HS-5 (cell line): ENCODE data around the gene CEACAM20.
"Not testable (repeated sequence)": the region's sequence is repeated elsewhere in the genome, so short reads cannot be mapped to it uniquely, and the experiment has no call there.

Experiments used
- DNase-seq: peaks from one replicate; pipeline ENCODE4 v3.0.0-alpha.2; 2012; ENCODE audit warnings: low read depth

CEACAM20 gene

GRCh38 chr19:44548736-44549135 is 19.3 kb upstream of the CEACAM20 start:
- peak; percentile 62 for DNase-seq

DNA sequence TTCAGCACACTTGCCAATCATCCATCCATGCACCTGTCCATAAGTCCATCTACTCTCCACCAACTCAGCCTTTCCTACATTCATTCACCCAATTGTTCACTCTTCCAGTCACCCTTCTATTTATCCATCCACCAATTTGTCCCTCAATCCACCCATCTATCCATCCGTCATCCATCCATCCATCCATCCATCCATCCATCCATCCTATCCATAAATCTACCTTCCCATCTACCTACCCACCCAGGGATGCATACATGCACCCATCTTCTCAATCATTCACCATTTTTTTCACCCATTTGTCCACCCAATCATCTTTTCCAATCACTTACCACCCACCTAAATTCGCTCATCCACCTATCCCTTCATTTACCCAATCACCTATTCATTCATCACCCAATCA is 14.6 kb upstream of the CEACAM20 start:
- no peak for DNase-seq

DNA sequence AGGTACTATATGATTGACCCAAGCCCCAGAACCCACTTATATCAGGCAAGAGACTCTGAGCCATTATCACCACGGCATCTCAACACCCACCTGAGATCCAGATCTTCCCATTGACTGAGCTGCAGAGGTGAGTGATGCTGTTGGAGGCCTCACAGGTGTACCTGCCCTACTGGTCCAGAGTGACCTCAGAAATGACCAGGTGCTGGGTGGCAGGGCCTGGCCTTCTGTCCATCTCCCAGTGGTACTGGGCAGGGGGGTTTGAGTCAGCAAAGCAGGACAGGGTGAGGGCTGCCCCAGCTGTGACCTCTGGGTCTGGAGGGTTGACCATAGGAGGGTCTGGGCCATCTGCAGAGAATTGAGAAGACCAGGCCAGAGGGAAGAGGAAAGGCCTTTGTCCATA is 13.2 kb upstream of the CEACAM20 start:
- DNase-seq = no peak

GRCh38 chr19:44540736-44541135 is 11.3 kb upstream of the CEACAM20 start:
- no peak for DNase-seq

DNA sequence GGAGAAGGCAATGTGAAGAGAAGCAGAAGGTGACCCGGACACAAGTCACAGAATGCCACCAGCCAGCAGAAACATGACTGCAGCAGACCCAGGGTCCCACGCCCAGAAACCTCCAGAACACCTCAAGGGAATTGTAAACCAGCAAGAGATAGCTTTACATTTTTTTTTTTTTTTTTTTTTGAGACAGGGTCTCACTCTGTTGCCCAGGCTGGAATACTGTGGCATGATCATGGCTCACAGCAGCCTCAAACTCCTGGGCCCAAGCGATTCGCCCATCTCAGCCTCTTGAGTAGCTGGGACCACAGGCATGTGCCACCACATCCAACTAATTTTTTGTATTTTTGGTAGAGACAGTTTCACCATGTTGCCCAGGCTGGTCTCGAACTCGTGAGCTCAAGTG is 10.5 kb upstream of the CEACAM20 start:
- DNase-seq = no peak

- DNase-seq = peak; percentile 32
Observed at GRCh38 chr19:44539236-44539826, 9.9 kb upstream of the CEACAM20 start.

- not testable (repeated sequence) for DNase-seq
Observed at GRCh38 chr19:44535361-44535760, 5.9 kb upstream of the CEACAM20 start.

DNA sequence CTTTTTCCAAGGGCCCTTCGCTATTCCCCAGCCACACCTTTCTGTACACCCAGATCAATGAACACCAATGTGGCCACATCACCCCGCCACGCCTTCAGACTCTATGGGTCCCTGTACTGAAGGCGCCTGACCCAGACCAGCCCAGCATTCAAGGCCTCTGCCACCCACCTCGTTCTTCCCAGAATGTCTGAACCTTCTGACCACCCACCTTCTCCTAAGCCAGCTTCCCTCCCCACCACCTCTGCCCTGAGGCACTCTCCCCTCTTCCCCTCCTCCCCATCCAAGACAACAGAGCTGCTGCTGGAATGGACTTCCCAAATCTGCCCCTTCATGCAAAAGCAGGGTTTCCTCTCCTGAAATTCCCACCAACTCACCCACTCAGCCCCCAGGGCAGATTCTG is 3.3 kb upstream of the CEACAM20 start:
- DNase-seq = no peak

DNA sequence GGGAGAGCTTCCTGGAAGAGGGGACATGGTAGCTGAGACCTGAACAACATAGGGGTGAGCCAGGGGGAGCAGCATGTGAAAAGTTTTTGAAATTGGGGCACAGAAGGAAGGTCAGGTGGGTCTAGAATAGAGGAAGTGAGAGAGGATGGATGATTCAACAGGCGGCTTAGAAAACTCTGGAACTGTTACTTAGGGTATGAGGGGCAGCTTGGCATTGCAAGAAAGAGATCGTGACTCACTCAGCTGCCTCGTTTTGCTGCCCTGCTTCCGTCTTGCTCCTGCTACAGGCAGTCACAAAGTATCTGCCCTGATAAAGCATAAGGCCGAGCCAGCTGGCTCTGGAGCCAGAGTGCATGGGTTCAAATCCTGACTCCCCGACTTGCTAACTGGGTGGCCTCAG is 1.3 kb upstream of the CEACAM20 start:
- DNase-seq = no peak

GRCh38 chr19:44527554-44527953 is 1.9 kb downstream of the CEACAM20 start:
- DNase-seq = no peak

DNA sequence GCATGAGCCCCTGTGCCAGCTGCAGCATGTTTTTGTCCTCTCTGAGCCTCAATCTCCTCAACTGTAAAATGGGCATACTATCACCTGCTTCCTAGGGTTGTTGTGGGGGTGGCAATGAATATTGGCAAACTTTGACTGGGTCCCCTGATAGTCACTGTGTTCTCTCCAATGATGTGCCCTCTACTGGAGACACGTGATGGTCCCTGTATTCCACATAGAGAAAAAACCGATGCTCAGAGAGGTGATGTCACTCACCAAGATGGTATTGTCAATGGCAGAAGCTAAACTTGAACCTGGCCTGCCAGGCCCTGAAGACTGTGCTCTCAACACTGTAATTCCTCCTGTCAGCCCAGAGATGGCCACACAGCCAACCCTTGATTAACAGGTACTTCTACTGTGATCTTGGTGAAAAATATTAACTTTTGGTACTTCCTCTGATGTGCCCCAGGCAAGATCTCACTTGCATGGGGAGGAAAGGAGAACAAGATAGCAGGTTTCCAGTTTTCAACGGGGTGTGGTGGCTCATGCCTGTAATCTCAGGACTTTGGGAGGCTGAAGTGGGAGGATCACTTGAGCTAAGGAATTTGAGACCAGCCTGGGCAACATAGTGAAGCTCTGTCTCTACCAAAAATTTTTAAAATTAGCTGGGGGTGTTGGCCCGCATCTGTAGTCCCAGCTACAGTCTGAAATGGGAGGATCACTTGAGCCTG is 3.6 kb downstream of the CEACAM20 start:
- DNase-seq = no peak

DNA sequence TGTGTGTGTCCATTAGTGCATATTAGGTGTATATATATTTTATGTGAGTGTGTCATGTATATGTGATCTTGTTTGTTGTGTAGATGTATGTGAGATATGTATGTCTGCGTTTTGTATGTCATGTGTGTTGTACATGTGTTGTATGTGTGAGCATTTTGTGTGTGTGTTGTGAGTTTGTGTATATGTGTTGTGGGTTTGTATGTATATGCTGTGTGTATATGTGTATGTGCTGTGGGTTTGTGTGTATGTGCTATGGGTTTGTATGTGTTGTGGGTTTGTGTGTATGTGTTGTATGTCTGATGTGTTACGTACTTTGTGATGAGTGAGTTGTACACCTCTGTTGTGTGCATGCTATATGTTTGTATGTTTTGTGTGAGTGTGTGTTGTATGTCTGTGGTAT is 8.1 kb downstream of the CEACAM20 start:
- no peak for DNase-seq

DNA sequence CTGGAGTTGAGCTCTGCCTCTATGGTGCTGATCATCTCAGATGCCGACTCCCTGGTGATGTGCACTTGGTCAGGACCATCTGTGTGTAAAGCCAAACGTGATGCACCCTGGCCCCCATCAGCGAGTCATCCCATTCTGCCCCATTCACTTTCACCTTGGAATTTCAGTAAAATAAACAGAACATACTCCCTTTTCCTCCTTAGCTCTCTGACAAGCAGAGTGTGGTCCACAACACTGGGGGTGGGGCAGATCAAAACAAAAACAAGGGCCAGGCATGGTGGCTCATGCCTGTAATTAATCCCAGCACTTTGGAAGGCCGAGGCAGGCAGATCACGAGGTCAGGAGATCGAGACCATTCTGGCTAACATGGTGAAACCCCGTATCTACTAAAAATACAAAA is 12.3 kb downstream of the CEACAM20 start:
- no peak for DNase-seq

- DNase-seq = no peak
Observed at GRCh38 chr19:44515907-44516306, 13.6 kb downstream of the CEACAM20 start.

- DNase-seq = no peak
Observed at GRCh38 chr19:44515031-44515430, 14.4 kb downstream of the CEACAM20 start.

DNA sequence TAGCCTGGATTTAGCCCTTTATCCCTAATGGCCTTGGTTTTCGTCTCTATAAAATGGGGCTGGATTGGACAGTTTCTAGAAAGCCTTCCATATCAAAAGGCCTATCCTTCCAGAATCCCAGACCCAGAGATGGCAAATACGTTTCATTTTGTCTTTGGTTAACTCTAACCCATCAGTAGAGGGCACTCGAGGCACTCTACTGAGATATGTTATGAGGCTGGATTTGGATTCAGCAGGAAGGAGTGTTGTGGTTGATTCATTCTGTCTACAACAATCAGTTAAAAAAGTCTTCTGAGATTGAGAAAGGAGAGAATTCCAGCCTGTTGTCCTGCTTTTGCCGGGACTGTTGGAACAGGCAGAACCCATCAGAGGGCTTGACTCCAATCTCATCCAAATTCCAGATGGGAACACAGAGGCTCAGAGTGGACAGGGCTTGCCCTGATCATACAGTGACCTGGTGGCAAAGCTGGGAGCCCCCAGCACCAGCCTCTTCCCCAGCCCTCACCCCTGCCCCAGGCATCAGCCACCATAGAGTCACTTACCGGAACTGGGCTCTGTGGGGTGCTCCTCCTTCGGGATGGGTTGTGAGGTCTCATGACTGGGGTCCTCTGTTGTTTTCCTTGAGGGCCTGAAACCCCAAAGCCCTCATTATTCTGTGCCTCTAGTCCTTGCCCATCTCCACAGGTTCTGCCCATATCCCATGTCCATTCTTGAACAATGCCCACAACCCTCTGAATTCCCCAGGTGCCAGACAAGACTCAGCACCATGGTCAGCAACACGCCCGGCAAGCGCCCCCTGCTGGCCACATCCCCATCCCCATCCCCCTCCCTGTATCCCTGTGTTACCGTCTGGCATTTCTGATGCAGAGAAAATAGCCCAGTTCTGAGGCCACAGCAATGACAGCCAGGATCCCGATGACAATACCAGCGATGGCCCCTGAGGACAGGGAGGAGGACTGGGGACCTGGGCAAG is 16.9 kb downstream of the CEACAM20 start:
- DNase-seq = peak; percentile 35

DNA sequence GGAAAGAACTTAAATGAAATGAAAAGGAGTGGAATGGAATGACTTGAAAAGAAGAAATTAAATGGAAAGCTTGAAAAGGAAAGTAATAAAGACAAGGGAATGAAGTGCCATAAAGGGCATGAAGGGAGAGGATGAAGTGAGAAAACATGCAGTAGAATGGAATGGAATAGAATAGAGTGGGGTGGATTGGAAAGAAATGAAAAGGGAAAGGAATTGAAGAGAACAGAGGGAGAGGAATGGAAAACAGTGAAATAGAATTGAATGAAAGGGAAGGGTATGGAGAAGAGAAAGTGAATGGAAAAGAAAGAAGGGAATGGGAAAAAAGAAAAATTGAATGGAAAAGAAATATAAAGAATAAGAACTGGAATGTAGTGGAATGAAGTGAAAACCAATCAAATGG is 20.0 kb downstream of the CEACAM20 start:
- DNase-seq = no peak

DNA sequence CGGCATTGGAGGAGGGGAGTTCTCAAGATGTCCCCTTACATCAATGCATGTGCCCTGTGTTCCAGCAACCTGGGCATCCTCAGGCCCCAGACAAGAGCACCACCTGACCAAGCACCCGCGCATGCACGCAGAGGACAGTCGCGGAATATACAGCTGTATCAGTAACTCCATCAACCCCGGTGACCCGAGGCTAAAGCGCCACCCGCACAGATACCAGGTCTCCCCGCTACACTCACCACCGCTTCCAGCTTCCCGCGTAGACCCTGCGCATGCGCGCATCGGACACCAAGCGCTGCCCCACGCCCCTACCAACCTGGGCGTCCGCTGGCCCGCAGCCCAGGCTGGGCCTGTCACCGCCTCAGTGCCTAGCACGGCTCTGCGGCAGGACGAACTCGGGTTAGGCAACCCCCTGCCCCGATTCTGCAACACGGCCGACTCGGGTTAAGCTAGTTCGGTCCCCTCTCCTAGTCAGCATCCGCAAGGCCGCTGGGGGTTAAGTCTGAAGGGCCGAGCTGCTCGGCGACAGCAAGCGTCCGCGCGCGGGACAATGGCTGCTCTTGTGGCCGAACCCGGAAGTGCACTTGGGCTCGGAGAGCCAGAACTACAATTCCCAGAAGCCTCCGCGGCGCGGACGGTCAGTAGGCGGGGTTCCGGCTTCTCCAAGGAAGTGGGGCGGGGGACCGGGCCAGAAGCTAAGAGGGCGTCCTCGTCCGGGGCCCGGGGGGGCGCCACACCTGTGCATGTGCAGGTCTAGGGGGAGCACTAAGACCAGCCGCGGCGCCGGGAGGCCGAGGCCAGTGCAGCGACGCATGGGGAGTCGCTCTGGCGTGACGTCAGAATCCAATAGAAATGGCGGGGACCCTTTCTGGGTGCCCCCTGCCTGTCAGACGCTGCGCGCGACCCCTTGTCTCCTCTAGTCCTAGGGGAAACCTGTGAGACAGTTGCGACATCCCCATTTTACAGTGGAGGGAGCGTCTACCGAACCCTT is 29.2 kb downstream of the CEACAM20 start, which contains the start of gene ZNF180:
Gene ZNF180 (minus strand): TSS at position 561 of the 988 bp plus-strand sequence. CDS start 3,188 bp downstream, outside the sequence.
- DNase-seq = peak; percentile 84

- DNase-seq = no peak
Observed at GRCh38 chr19:44499559-44499958, 29.9 kb downstream of the CEACAM20 start.

- no peak for DNase-seq
Observed at GRCh38 chr19:44498988-44499387, 30.5 kb downstream of the CEACAM20 start.

DNA sequence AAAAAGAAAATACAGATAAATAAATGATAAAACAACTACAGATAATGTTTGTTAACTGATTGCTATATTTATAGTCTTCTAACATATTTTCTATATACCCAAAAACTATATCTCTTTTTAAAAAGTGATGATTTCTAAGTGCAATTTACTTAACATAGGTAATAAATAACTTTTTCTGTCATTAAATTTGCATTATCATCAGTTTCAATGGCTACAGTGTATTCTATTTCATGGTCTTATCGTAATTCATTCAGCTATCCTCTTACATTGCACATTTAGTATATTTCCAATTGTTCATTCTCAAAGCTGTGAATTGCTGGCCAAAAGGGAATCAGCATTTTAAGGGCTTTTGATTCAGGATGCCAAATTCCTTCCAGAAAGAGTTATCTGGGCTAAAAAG is 32.8 kb downstream of the CEACAM20 start:
- DNase-seq = no peak
